Endodermal cell (in vitro differentiated cells): ENCODE results near the gene SND1. TPM values are rescaled to one million over a fixed set of nuclear protein-coding genes. Genes with fewer than 3 reads are reported as not detected.

Experiments used
- DNase-seq: peaks from one replicate; pipeline ENCODE4 v3.0.0-alpha.2; 2017
- H3K27ac ChIP-seq: 2 replicates; pipeline ENCODE4 v1.5.1; 2013; ENCODE audit warnings: mild to moderate bottlenecking, low read depth, low read length, moderate library complexity
- H3K27me3 ChIP-seq: 2 replicates; pipeline ENCODE4 v1.6.1; 2013; ENCODE audit warnings: mild to moderate bottlenecking, low read length, moderate library complexity; ENCODE audit not compliant: insufficient read depth, control insufficient read depth, poor library complexity, severe bottlenecking
- H3K36me3 ChIP-seq: 2 replicates; pipeline ENCODE4 v1.7.0; 2013; ENCODE audit warnings: mild to moderate bottlenecking, low read length, moderate library complexity; ENCODE audit not compliant: control insufficient read depth, insufficient read depth
- H3K4me1 ChIP-seq: one replicate; pipeline ENCODE4 v1.7.0; 2013; ENCODE audit warnings: low read length; ENCODE audit not compliant: control insufficient read depth, insufficient read depth
- H3K4me3 ChIP-seq: 2 replicates; pipeline ENCODE4 v1.5.1; 2013; ENCODE audit warnings: mild to moderate bottlenecking, low read length, moderate library complexity
- H3K9ac ChIP-seq: 2 replicates; pipeline ENCODE4 v1.6.1; 2013; ENCODE audit warnings: mild to moderate bottlenecking, low read length, moderate library complexity; ENCODE audit not compliant: poor library complexity, severe bottlenecking; ENCODE audit errors: extremely low read depth
- H3K9me3 ChIP-seq: 2 replicates; pipeline ENCODE4 v1.6.1; 2013; ENCODE audit warnings: mild to moderate bottlenecking, low read length, moderate library complexity; ENCODE audit not compliant: control insufficient read depth
- H3K27ac Mint-ChIP-seq: 2 replicates; pipeline ENCODE4 v1.8.0; 2020; ENCODE audit warnings: mixed read lengths
- H3K27me3 Mint-ChIP-seq: 2 replicates; pipeline ENCODE4 v1.8.0; 2021; ENCODE audit warnings: mild to moderate bottlenecking, mixed read lengths; ENCODE audit not compliant: insufficient read depth
- H3K36me3 Mint-ChIP-seq: 2 replicates; pipeline ENCODE4 v1.8.0; 2020; ENCODE audit warnings: low read depth, mixed read lengths
- H3K4me1 Mint-ChIP-seq: 2 replicates; pipeline ENCODE4 v1.8.0; 2020; ENCODE audit warnings: mixed read lengths
- H3K4me3 Mint-ChIP-seq: 2 replicates; pipeline ENCODE4 v1.8.0; 2020; ENCODE audit warnings: mild to moderate bottlenecking, moderate library complexity, mixed read lengths
- H3K9me3 Mint-ChIP-seq: 2 replicates; pipeline ENCODE4 v1.8.0; 2020; ENCODE audit warnings: mild to moderate bottlenecking, mixed read lengths
- WGBS, 2 experiments: methylation state at CpG; one replicate each; pipeline versions ENCODE4 v1.1.5 to v1.1.7; 2013; ENCODE audit warnings: missing lambda C conversion rate in 2 of 2, mixed read lengths in 1 of 2; ENCODE audit not compliant: insufficient coverage in 1 of 2, insufficient read length in 1 of 2; 5-methylcytosine and 5-hydroxymethylcytosine counted together
- total RNA-seq, 2 donors: library from RNA; stranded (reverse); fragmentation: NEBNext Ultra II Directional in 1 of 2; extraction: Animal tissue kit (Norgen Biotek cat#: 25700) in 1 of 2; gene quantifications; 2 replicates in 1 of 2; 3 replicates in 1 of 2; pipeline ENCODE4 v1.2.1, GENCODE V29; 2021
- TF ChIP-seq, protein P1 (sequence below): fragments of 200-600 bp; sonication (generic); conservative IDR thresholded peaks from 2 replicates; pipeline ENCODE4 v1.5.0; 2021; ENCODE audit warnings: antibody characterized with exemption, mild to moderate bottlenecking

SND1 gene
- total RNA-seq, 2 donors from 2014 or later, result 240 to 267 TPM

DNA sequence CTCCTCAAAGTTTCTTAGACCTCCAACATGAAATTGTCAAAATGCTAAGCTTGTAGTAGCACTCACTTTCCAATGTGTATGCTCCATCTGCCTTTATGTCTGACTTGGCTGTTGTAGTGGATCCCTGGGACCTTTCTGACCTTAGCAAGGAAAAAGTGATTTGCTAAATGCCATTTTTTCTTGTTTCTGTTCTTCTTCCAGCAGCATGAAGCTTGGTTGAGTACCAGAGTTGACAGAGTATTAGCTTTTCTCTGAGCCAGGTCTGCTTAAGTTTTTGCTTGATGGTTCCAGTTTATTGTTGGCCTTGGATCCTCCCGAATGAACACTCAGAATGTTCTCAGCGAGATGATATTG, 168.7 kb downstream of the SND1 start:
- TF ChIP-seq, protein P1, sequence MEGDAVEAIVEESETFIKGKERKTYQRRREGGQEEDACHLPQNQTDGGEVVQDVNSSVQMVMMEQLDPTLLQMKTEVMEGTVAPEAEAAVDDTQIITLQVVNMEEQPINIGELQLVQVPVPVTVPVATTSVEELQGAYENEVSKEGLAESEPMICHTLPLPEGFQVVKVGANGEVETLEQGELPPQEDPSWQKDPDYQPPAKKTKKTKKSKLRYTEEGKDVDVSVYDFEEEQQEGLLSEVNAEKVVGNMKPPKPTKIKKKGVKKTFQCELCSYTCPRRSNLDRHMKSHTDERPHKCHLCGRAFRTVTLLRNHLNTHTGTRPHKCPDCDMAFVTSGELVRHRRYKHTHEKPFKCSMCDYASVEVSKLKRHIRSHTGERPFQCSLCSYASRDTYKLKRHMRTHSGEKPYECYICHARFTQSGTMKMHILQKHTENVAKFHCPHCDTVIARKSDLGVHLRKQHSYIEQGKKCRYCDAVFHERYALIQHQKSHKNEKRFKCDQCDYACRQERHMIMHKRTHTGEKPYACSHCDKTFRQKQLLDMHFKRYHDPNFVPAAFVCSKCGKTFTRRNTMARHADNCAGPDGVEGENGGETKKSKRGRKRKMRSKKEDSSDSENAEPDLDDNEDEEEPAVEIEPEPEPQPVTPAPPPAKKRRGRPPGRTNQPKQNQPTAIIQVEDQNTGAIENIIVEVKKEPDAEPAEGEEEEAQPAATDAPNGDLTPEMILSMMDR, result no peak
- H3K4me1 Mint-ChIP-seq, result peaks cover 46% of the 10 kb centered on the region
- Histone ChIP-seq H3K27me3 (no peaks in the 10 kb centered on the region), H3K36me3 (peaks cover 9% of the 10 kb centered on the region), H3K27ac (no peak overlapping the region), H3K4me3 (no peak overlapping the region), H3K9ac (no peak overlapping the region), H3K9me3 (no peaks in the 10 kb centered on the region), H3K4me1 (peaks cover 9% of the 10 kb centered on the region)
- H3K36me3 Mint-ChIP-seq, result peaks cover 3% of the 10 kb centered on the region
- H3K9me3 Mint-ChIP-seq, result no peaks in the 10 kb centered on the region
- no peaks in the 10 kb centered on the region for H3K27me3 Mint-ChIP-seq
- WGBS, 2 experiments, result 93 to 100% methylated on average over 1 to 2 of the region's 2 CpGs
- H3K27ac Mint-ChIP-seq, result no peak overlapping the region
- DNase-seq, result no peak
- H3K4me3 Mint-ChIP-seq, result no peak overlapping the region

DNA sequence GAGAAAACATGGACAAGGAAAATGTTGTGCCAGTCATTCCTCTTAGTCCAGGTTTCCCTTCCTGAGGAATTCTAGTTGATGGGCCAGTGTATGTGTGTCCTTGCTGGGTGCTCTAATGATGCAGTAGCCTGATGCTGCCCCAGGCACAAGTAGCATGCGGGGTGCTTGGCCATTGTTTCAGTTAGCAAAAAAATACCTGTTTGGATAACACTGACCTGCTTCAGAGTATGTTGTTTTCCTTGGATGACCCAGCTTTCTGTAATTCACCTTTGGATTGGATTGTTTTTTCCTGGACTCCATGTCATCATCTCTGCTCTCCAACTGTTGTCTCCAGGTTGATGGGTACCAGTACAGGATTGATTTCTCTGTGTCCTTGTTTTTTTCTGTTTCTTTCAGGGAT, 169.2 kb downstream of the SND1 start:
- Mint-ChIP-seq H3K27ac (no peak overlapping the region), H3K36me3 (peaks cover 3% of the 10 kb centered on the region), H3K9me3 (no peaks in the 10 kb centered on the region), H3K27me3 (no peaks in the 10 kb centered on the region), H3K4me3 (no peak overlapping the region), H3K4me1 (peaks cover 42% of the 10 kb centered on the region)
- Histone ChIP-seq H3K9ac (no peak overlapping the region), H3K9me3 (no peaks in the 10 kb centered on the region), H3K4me1 (peaks cover 5% of the 10 kb centered on the region), H3K27ac (no peak overlapping the region), H3K4me3 (no peak overlapping the region), H3K36me3 (peaks cover 9% of the 10 kb centered on the region), H3K27me3 (no peaks in the 10 kb centered on the region)
- 94 to 100% methylated on average over 1 of the region's 1 CpG for WGBS, 2 experiments
- TF ChIP-seq, protein P1, result no peak
- no peak for DNase-seq

DNA sequence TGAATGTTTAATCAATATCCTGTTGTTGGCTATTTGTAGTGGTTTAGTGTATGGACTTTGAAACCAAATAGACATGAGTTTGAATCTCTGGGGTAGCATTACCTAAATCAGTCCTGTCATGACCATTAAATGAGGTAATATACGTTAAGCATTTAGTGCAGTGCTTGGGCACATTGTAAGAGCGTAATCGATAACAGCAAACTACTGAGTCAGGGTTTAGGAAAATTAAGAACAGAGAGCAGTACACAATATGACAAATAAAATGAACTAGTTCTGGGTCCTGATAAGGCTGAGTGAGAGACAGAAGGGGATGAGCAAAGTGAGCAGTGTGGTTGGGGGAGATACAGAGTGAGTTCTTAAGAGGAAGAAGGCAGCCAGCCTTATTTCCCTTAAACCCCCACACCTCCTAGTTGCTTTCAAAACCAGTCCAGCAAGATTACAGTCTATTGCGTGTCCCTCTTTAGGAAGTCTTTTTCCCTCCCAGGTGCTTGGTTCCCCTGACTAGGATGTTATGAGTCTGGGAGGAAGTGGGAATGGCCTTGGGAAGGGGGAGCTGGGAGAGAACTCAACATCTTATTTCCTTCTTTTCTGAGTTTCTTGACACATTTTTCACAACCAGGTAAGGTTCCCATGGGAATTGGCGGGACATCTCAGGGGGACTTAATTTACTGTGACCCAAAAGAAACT, 171.0 kb downstream of the SND1 start:
- H3K4me1 Mint-ChIP-seq, result peaks cover 30% of the 10 kb centered on the region
- peak overlapping the region; percentile 79 for H3K27ac Mint-ChIP-seq
- Histone ChIP-seq H3K27ac (no peak overlapping the region), H3K36me3 (peaks cover 9% of the 10 kb centered on the region), H3K9ac (no peak overlapping the region), H3K9me3 (no peaks in the 10 kb centered on the region), H3K4me1 (peaks cover 5% of the 10 kb centered on the region), H3K27me3 (no peaks in the 10 kb centered on the region), H3K4me3 (no peak overlapping the region)
- no peaks in the 10 kb centered on the region for H3K27me3 Mint-ChIP-seq
- H3K4me3 Mint-ChIP-seq, result no peak overlapping the region
- TF ChIP-seq, protein P1, result no peak
- DNase-seq, result peak; percentile 52
- no peaks in the 10 kb centered on the region for H3K9me3 Mint-ChIP-seq
- H3K36me3 Mint-ChIP-seq, result peaks cover 3% of the 10 kb centered on the region
- WGBS, 2 experiments, result 95 to 97% methylated on average over 4 to 5 of the region's 5 CpGs
